SK-N-SH treated with all-trans-retinoic acid at 6 μM for 48 hours (cell line): ENCODE data around the gene SEPHS1.

Source experiments
- ESRRG ChIP-seq: fragments of 250-450 bp; sonication (Bioruptor Pico); IDR thresholded peaks from 2 replicates; pipeline ENCODE4 v1.6.1; 2021; ENCODE audit warnings: mild to moderate bottlenecking
- PPARA ChIP-seq: fragments of 250-450 bp; sonication (Bioruptor Pico); IDR thresholded peaks from 2 replicates; pipeline ENCODE4 v1.5.0; 2020; ENCODE audit warnings: mild to moderate bottlenecking, borderline replicate concordance
- TCF4 ChIP-seq: fragments of 250-450 bp; sonication (Bioruptor Pico); IDR thresholded peaks from 2 replicates; pipeline ENCODE4 v1.8.0; 2021; ENCODE audit warnings: mild to moderate bottlenecking, moderate library complexity, borderline replicate concordance
- TSHZ2 ChIP-seq: fragments of 250-450 bp; sonication (Bioruptor Pico); IDR thresholded peaks from 2 replicates; pipeline ENCODE4 v1.5.0; 2020; ENCODE audit warnings: mild to moderate bottlenecking, moderate library complexity
- ZFP3 ChIP-seq: fragments of 250-450 bp; sonication (Bioruptor Pico); IDR thresholded peaks from 2 replicates; pipeline ENCODE4 v1.5.0; 2020; ENCODE audit warnings: mild to moderate bottlenecking, moderate library complexity
- ZNF565 ChIP-seq: fragments of 450-650 bp; formaldehyde crosslinking; conservative IDR thresholded peaks from 2 replicates; pipeline ENCODE4 v1.5.0; 2020; ENCODE audit warnings: low read depth, mild to moderate bottlenecking, moderate library complexity
- ZNF70 ChIP-seq: fragments of 450-650 bp; formaldehyde crosslinking; IDR thresholded peaks from 2 replicates; pipeline ENCODE4 v1.5.0; 2020; ENCODE audit warnings: mild to moderate bottlenecking, moderate library complexity
- TF ChIP-seq, protein P1 (sequence below): fragments of 250-450 bp; sonication (Bioruptor Pico); IDR thresholded peaks from 2 replicates; pipeline ENCODE4 v1.8.0; 2020; ENCODE audit warnings: mild to moderate bottlenecking, moderate library complexity, borderline replicate concordance
- TF ChIP-seq, protein P2 (sequence below): fragments of 250-450 bp; sonication (Bioruptor Pico); IDR thresholded peaks from 2 replicates; pipeline ENCODE4 v1.5.1; 2021; ENCODE audit warnings: mild to moderate bottlenecking, moderate library complexity

DNA sequence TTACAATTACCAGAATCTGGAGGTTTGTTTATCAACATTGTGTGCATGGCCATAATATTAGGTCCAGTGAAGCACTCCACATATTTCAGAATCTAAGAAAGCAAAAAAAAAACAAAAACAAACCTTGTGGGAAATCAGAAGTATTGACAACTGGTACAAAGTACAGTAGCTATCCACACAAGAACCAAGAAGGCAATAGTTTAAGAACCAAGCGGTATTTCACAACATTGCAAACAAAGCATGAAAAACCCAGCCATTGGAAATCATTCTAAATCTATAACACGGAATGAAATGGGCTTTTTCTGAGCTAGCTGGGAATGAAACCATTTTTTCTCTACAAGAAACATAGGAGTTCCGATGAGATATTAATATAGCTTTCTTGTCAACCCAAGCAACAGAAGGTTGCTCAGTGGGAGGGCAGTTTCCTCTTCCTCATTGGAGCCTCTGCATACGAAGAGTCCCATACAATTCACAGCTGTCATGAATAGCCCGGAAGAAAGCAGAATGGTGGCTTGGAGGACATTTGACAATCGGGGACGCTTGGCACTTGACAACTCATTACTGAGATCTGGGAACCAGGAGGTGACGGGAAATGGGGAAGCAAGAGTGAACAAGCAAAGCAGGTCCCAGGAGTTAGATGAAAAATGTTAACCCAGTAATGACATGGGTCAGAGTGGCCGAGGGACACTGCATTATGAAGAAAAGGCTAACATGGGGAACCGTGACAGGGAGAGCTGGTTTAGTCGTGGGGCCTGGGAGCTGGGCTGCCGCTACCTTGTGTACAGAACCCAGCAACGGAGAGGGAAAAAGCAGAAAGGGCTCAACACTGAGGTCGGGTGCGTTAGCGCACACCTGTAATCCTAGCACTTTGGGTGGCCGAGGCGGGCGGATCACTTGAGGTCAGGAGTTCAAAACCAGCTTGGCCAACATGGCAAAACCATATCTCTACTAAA lies 56.0 kb downstream of the SEPHS1 start:
- TF ChIP-seq TCF4 (CRISPR knock-in tag) = no peak
- no peak for TF ChIP-seq ZFP3
- no peak for TF ChIP-seq TSHZ2 (CRISPR knock-in tag)
- TF ChIP-seq PPARA = no peak
- TF ChIP-seq, protein P1, sequence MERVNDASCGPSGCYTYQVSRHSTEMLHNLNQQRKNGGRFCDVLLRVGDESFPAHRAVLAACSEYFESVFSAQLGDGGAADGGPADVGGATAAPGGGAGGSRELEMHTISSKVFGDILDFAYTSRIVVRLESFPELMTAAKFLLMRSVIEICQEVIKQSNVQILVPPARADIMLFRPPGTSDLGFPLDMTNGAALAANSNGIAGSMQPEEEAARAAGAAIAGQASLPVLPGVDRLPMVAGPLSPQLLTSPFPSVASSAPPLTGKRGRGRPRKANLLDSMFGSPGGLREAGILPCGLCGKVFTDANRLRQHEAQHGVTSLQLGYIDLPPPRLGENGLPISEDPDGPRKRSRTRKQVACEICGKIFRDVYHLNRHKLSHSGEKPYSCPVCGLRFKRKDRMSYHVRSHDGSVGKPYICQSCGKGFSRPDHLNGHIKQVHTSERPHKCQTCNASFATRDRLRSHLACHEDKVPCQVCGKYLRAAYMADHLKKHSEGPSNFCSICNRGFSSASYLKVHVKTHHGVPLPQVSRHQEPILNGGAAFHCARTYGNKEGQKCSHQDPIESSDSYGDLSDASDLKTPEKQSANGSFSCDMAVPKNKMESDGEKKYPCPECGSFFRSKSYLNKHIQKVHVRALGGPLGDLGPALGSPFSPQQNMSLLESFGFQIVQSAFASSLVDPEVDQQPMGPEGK (CRISPR knock-in tag) = no peak
- no peak for TF ChIP-seq ZNF565 (CRISPR knock-in tag)
- TF ChIP-seq ZNF70 (CRISPR knock-in tag) = no peak
- no peak for TF ChIP-seq ESRRG (CRISPR knock-in tag)
- TF ChIP-seq, protein P2, sequence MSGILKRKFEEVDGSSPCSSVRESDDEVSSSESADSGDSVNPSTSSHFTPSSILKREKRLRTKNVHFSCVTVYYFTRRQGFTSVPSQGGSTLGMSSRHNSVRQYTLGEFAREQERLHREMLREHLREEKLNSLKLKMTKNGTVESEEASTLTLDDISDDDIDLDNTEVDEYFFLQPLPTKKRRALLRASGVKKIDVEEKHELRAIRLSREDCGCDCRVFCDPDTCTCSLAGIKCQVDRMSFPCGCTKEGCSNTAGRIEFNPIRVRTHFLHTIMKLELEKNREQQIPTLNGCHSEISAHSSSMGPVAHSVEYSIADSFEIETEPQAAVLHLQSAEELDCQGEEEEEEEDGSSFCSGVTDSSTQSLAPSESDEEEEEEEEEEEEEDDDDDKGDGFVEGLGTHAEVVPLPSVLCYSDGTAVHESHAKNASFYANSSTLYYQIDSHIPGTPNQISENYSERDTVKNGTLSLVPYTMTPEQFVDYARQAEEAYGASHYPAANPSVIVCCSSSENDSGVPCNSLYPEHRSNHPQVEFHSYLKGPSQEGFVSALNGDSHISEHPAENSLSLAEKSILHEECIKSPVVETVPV (CRISPR knock-in tag) = no peak
